C4-2B (cell line): ENCODE measurements around the gene TMEM221.

ENCODE experiments used
- CTCF ChIP-seq: fragments of 450-650 bp; conservative IDR thresholded peaks from 2 replicates; pipeline ENCODE4 v1.5.1; 2017; ENCODE audit warnings: mild to moderate bottlenecking
- ZFX ChIP-seq: fragments of 450-650 bp; IDR thresholded peaks from 2 replicates; pipeline ENCODE4 v1.6.1; 2017

- TF ChIP-seq CTCF: no peak
- TF ChIP-seq ZFX: no peak
Observed at GRCh38 chr19:17473041-17473440, 24.6 kb upstream of the TMEM221 start.
